Suprapubic skin (tissue), 4 donors: ENCODE results near the gene TOX3. TPM values are rescaled to one million over a fixed set of nuclear protein-coding genes. Genes with fewer than 3 reads are reported as not detected.

Experiments used
- DNase-seq, 2 donors: peaks; one replicate each; pipeline ENCODE4 v3.0.0-alpha.2; 2019; ENCODE audit warnings: low spot score in 2 of 2
- H3K27ac ChIP-seq: fragments of 200-600 bp; sonication (generic); one replicate; pipeline ENCODE4 v1.5.1; 2019
- H3K27me3 ChIP-seq: fragments of 200-600 bp; sonication (generic); one replicate; pipeline ENCODE4 v1.5.1; 2019
- H3K36me3 ChIP-seq: fragments of 200-600 bp; sonication (generic); one replicate; pipeline ENCODE4 v1.5.1; 2019
- H3K4me1 ChIP-seq: fragments of 200-600 bp; sonication (generic); one replicate; pipeline ENCODE4 v1.5.1; 2019
- H3K4me3 ChIP-seq: fragments of 200-600 bp; sonication (generic); one replicate; pipeline ENCODE4 v1.5.1; 2019; ENCODE audit warnings: mild to moderate bottlenecking
- H3K9me3 ChIP-seq: fragments of 200-600 bp; sonication (generic); one replicate; pipeline ENCODE4 v1.5.1; 2019
- CTCF ChIP-seq, 2 donors: fragments of 200-600 bp in 1 of 2; fragments of 450-650 bp in 1 of 2; sonication (generic) in 1 of 2; IDR thresholded peaks; one replicate each; pipeline ENCODE4 v1.5.1; 2016 to 2019; ENCODE audit warnings: antibody characterized with exemption in 2 of 2, mild to moderate bottlenecking in 1 of 2, moderate library complexity in 1 of 2
- EP300 ChIP-seq: sonication (generic); formaldehyde crosslinking; IDR thresholded peaks from one replicate; pipeline ENCODE4 v1.6.1; 2017; ENCODE audit warnings: antibody characterized with exemption
- POLR2A ChIP-seq, 2 donors: fragments of 450-650 bp; IDR thresholded peaks; one replicate each; pipeline ENCODE4 v1.6.1; 2017; ENCODE audit warnings: antibody characterized with exemption in 2 of 2, mild to moderate bottlenecking in 2 of 2, moderate library complexity in 2 of 2
- POLR2AphosphoS5 ChIP-seq, 3 donors: sonication (generic); formaldehyde crosslinking; IDR thresholded peaks; one replicate each; pipeline ENCODE4 v1.6.1; 2017; ENCODE audit warnings: antibody characterized with exemption in 3 of 3
- WGBS: methylation state at CpG from one replicate; pipeline ENCODE4 v1.1.5; 2018; 5-methylcytosine and 5-hydroxymethylcytosine counted together
- total RNA-seq, 4 donors: library from RNA; depleted of rRNA; stranded (reverse); fragments of >200 nt; gene quantifications; one replicate each; pipeline ENCODE4 v1.1.0, GENCODE V29; 2016

Gene TOX3
- total RNA-seq, 4 donors from 2014 or later, result 1.6 to 4.9 (median 4.8) TPM

GRCh38 chr16:52500963-52501362 lies 46.0 kb downstream of the TOX3 start:
- Histone ChIP-seq H3K27me3 (no peaks in the 10 kb centered on the region), H3K9me3 (no peaks in the 10 kb centered on the region), H3K4me3 (no peak overlapping the region), H3K36me3 (no peaks in the 10 kb centered on the region), H3K4me1 (peaks cover 10% of the 10 kb centered on the region), H3K27ac (no peak overlapping the region)
- TF ChIP-seq EP300 (no peak), POLR2AphosphoS5 (IDR thresholded peaks at IDR 0.05) (no peak), CTCF (IDR thresholded peaks at IDR 0.05) (no peak), POLR2A (IDR thresholded peaks at IDR 0.05) (no peak)
- DNase-seq, result no peak

GRCh38 chr16:52499060-52499440 lies 47.9 kb downstream of the TOX3 start:
- DNase-seq, result no peak
- no peak overlapping the region for H3K27ac ChIP-seq
- H3K4me3 ChIP-seq, result no peak overlapping the region
- H3K27me3 ChIP-seq, result no peaks in the 10 kb centered on the region
- H3K4me1 ChIP-seq, result peaks cover 10% of the 10 kb centered on the region
- WGBS, result 74% methylated on average over 5 of the region's 5 CpGs
- no peaks in the 10 kb centered on the region for H3K36me3 ChIP-seq
- no peak for TF ChIP-seq EP300
- TF ChIP-seq CTCF (IDR thresholded peaks at IDR 0.05), result no peak
- TF ChIP-seq POLR2AphosphoS5 (IDR thresholded peaks at IDR 0.05), result no peak
- TF ChIP-seq POLR2A (IDR thresholded peaks at IDR 0.05), result no peak
- H3K9me3 ChIP-seq, result no peaks in the 10 kb centered on the region

GRCh38 chr16:52498328-52499059 lies 48.4 kb downstream of the TOX3 start:
- Histone ChIP-seq H3K4me1 (peaks cover 10% of the 10 kb centered on the region), H3K4me3 (no peak overlapping the region), H3K27me3 (no peaks in the 10 kb centered on the region), H3K36me3 (no peaks in the 10 kb centered on the region), H3K9me3 (no peaks in the 10 kb centered on the region), H3K27ac (no peak overlapping the region)
- no peak for TF ChIP-seq POLR2AphosphoS5 (IDR thresholded peaks at IDR 0.05)
- no peak for TF ChIP-seq CTCF (IDR thresholded peaks at IDR 0.05)
- no peak for TF ChIP-seq EP300
- no peak for TF ChIP-seq POLR2A (IDR thresholded peaks at IDR 0.05)
- no peak for DNase-seq
- WGBS, result 75% methylated on average over 16 of the region's 16 CpGs

- Histone ChIP-seq H3K36me3 (no peaks in the 10 kb centered on the region), H3K4me1 (peaks cover 10% of the 10 kb centered on the region), H3K9me3 (no peaks in the 10 kb centered on the region), H3K4me3 (no peak overlapping the region), H3K27me3 (no peaks in the 10 kb centered on the region), H3K27ac (no peak overlapping the region)
- WGBS, result 25% methylated on average over 1 of the region's 1 CpG
- TF ChIP-seq CTCF (IDR thresholded peaks at IDR 0.05), result no peak
- TF ChIP-seq EP300, result no peak
- DNase-seq, result no peak
Observed at GRCh38 chr16:52497067-52497816, 49.7 kb downstream of the TOX3 start.

- Histone ChIP-seq H3K27ac (no peak overlapping the region), H3K9me3 (no peaks in the 10 kb centered on the region), H3K36me3 (no peaks in the 10 kb centered on the region), H3K4me1 (peaks cover 10% of the 10 kb centered on the region), H3K4me3 (no peak overlapping the region), H3K27me3 (no peaks in the 10 kb centered on the region)
- TF ChIP-seq EP300 (no peak), POLR2A (IDR thresholded peaks at IDR 0.05) (no peak), POLR2AphosphoS5 (IDR thresholded peaks at IDR 0.05) (no peak), CTCF (IDR thresholded peaks at IDR 0.05) (no peak)
- WGBS, result 77% methylated on average over 6 of the region's 6 CpGs
- no peak for DNase-seq
Observed at GRCh38 chr16:52496051-52496876, 50.7 kb downstream of the TOX3 start.
